Tibial nerve (tissue), 4 donors: ENCODE measurements around the gene DPPA3. TPM values are rescaled to one million over a fixed set of nuclear protein-coding genes. Genes with fewer than 3 reads are reported as not detected.

Experiments used
- DNase-seq, 2 donors: peaks; one replicate each; pipeline ENCODE4 v3.0.0-alpha.2; 2019; ENCODE audit warnings: low spot score in 2 of 2
- H3K27ac ChIP-seq, 4 donors: fragments of 200-600 bp; sonication (generic) in 3 of 4; one replicate each; pipeline ENCODE4 v1.5.1; 2017 to 2019; ENCODE audit warnings: mild to moderate bottlenecking in 1 of 4
- H3K27me3 ChIP-seq, 2 donors: fragments of 200-600 bp; sonication (generic) in 1 of 2; one replicate each; pipeline versions ENCODE4 v1.5.1 to v1.6.0; 2017 to 2019
- H3K36me3 ChIP-seq, 3 donors: fragments of 200-600 bp; sonication (generic); one replicate each; pipeline ENCODE4 v1.5.1; 2018 to 2019
- H3K4me1 ChIP-seq, 4 donors: fragments of 200-600 bp; sonication (generic) in 3 of 4; one replicate each; pipeline ENCODE4 v1.5.1; 2017 to 2019
- H3K4me3 ChIP-seq, 4 donors: fragments of 200-600 bp; sonication (generic) in 3 of 4; one replicate each; pipeline ENCODE4 v1.5.1; 2017 to 2019; ENCODE audit warnings: mild to moderate bottlenecking in 1 of 4, moderate library complexity in 1 of 4
- H3K9me3 ChIP-seq, 4 donors: fragments of 200-600 bp; sonication (generic) in 3 of 4; one replicate each; pipeline ENCODE4 v1.5.1; 2017 to 2019
- CTCF ChIP-seq, 5 experiments: fragments of 200-600 bp in 3 of 5; fragments of 450-650 bp in 2 of 5; sonication (generic) in 3 of 5; IDR thresholded peaks; one replicate each; pipeline ENCODE4 v1.5.1; 2016 to 2019; ENCODE audit warnings: antibody characterized with exemption in 5 of 5, mild to moderate bottlenecking in 3 of 5, moderate library complexity in 2 of 5
- EP300 ChIP-seq, 2 donors: sonication (generic); formaldehyde crosslinking; IDR thresholded peaks; one replicate each; pipeline ENCODE4 v1.6.1; 2017; ENCODE audit warnings: antibody characterized with exemption in 2 of 2, mild to moderate bottlenecking in 1 of 2
- POLR2A ChIP-seq, 2 donors: fragments of 450-650 bp; IDR thresholded peaks; one replicate each; pipeline ENCODE4 v1.6.1; 2017; ENCODE audit warnings: antibody characterized with exemption in 2 of 2, mild to moderate bottlenecking in 2 of 2, moderate library complexity in 2 of 2
- WGBS, 2 donors: methylation state at CpG; one replicate each; pipeline ENCODE4 v1.1.5; 2018; 5-methylcytosine and 5-hydroxymethylcytosine counted together
- total RNA-seq, 4 donors: library from RNA; depleted of rRNA; stranded (reverse); fragments of >200 nt; gene quantifications; one replicate each; pipeline ENCODE4 v1.1.0, GENCODE V29; 2016

Gene DPPA3
- total RNA-seq, 4 donors from 2014 or later = not detected

DNA sequence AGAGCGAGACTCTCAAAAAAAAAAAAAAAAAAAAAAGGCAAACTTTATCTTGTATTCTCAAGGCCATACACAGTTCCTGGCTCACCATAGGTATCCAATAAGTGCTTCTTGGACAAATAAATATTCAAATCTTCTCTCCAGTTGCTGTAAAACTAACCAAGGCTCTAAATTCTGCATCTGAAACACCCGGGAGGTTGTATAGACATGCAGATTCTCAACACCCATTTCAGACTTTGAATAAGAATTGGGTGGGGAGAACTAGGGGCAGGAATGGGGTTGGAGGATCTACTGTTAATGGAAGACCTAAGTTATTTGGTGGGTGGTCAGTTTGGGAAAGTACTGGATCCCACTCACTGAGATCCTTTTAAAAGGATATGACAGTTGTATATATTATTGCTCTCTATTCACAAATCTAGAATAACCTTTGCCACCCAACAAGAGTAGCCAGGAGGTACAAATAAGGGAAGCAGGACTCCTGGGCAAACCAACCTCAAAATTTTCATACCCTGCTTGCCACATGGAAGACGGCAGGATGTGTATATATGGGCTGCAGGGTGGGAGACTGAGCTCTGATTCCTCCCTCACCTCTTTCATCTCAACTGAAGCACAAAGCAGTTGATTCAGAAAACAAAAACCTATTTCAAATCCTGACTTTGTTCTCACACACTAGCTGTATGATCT is 16.5 kb upstream of the DPPA3 start:
- DNase-seq = no peak

GRCh38 chr12:7695237-7695560 is 16.0 kb upstream of the DPPA3 start:
- Histone ChIP-seq H3K27me3 (no peaks in the 10 kb centered on the region), H3K4me3 (peak overlapping the region in 1 of 4 donors; percentile 14), H3K27ac (no peak overlapping the region), H3K4me1 (peaks cover 0 to 13% (median 2%) of the 10 kb centered on the region in 4 donors), H3K36me3 (no peaks in the 10 kb centered on the region), H3K9me3 (no peaks in the 10 kb centered on the region)
- TF ChIP-seq EP300 (IDR thresholded peaks at IDR 0.05) (peak in 1 of 2 donors; percentile 9), CTCF (IDR thresholded peaks at IDR 0.05) (no peak)
- WGBS, 2 donors = 29 to 58% methylated on average over 10 of the region's 10 CpGs
- no peak for DNase-seq

More for the DNA sequence above, 16.5 kb upstream of the DPPA3 start:
- peaks cover 0 to 13% (median 2%) of the 10 kb centered on the region in 4 donors for H3K4me1 ChIP-seq
- no peak overlapping the region for H3K27ac ChIP-seq
- H3K4me3 ChIP-seq = no peak overlapping the region
- H3K9me3 ChIP-seq = no peaks in the 10 kb centered on the region
- H3K36me3 ChIP-seq = no peaks in the 10 kb centered on the region
- TF ChIP-seq CTCF (IDR thresholded peaks at IDR 0.05) = no peak
- no peak for TF ChIP-seq POLR2A (IDR thresholded peaks at IDR 0.05)
- TF ChIP-seq EP300 (IDR thresholded peaks at IDR 0.05) = no peak
- H3K27me3 ChIP-seq = no peaks in the 10 kb centered on the region
- 62 to 72% methylated on average over 3 of the region's 3 CpGs for WGBS, 2 donors

DNA sequence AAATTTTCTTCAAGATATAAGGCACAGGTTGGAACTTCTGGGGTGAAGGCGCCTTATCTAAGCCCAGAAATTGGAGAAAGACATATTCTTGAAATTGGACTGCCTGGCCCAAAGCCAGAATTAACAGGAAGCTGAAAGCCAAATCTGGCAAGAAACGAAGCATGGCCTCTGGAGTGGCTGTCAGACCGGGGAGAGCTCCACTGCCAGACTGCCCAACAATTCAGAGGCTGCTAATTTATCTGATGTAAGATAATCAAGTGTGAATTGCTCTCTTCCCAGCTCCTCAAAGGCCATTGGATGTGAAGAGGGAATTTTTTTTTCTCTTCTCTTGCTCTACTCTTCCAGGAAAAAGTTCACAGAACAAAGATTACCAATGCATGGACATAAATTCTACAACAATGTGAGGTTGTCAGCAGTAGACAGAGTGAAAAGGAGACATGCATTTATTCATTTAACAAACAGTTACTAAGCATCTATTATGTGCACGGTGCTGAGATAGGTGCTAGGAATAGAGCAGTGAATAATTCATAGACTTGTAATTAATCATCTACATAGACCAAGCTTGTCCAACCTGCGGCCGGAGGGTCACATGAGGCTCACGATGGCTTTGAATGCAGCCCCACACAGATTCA is 15.6 kb upstream of the DPPA3 start, which contains the start of gene GDF3:
Gene GDF3 (minus strand): TSS at position 210 of the 632 bp plus-strand sequence. CDS start 47 bp downstream, at position 163.
- Histone ChIP-seq H3K36me3 (no peaks in the 10 kb centered on the region), H3K9me3 (no peaks in the 10 kb centered on the region), H3K4me3 (peak within 1 kb of the TSS in 1 of 4 donors; percentile 14), H3K27ac (no peak within 1 kb of the TSS), H3K4me1 (peaks cover 0 to 13% (median 2%) of the 10 kb centered on the region in 4 donors), H3K27me3 (no peaks in the 10 kb centered on the region)
- TF ChIP-seq CTCF (IDR thresholded peaks at IDR 0.05) = no peak
- TF ChIP-seq EP300 (IDR thresholded peaks at IDR 0.05) = no peak
- TF ChIP-seq POLR2A (IDR thresholded peaks at IDR 0.05) = no peak
- peak in 1 of 2 donors; percentile 15 for DNase-seq
- 46 to 47% methylated on average over 7 of the region's 7 CpGs for WGBS, 2 donors

- TF ChIP-seq POLR2A (IDR thresholded peaks at IDR 0.05) = no peak
- TF ChIP-seq CTCF (IDR thresholded peaks at IDR 0.05) = no peak
- TF ChIP-seq EP300 (IDR thresholded peaks at IDR 0.05) = no peak
- no peaks in the 10 kb centered on the region for H3K36me3 ChIP-seq
- H3K27me3 ChIP-seq = no peaks in the 10 kb centered on the region
- H3K27ac ChIP-seq = no peak overlapping the region
- 89 to 92% methylated on average over 29 of the region's 29 CpGs for WGBS, 2 donors
- DNase-seq = no peak
- peaks cover 0 to 10% (median 0%) of the 10 kb centered on the region in 4 donors for H3K9me3 ChIP-seq
- H3K4me1 ChIP-seq = no peaks in the 10 kb centered on the region
- H3K4me3 ChIP-seq = no peak overlapping the region
Observed at GRCh38 chr12:7705846-7706245, 5.4 kb upstream of the DPPA3 start.

- 63 to 72% methylated on average over 8 of the region's 8 CpGs for WGBS, 2 donors
- DNase-seq = no peak
- H3K9me3 ChIP-seq = peaks cover 0 to 14% (median 0%) of the 10 kb centered on the region in 4 donors
- no peaks in the 10 kb centered on the region for H3K27me3 ChIP-seq
- H3K4me3 ChIP-seq = no peak overlapping the region
- TF ChIP-seq POLR2A (IDR thresholded peaks at IDR 0.05) = no peak
- no peak for TF ChIP-seq CTCF (IDR thresholded peaks at IDR 0.05)
- no peak for TF ChIP-seq EP300 (IDR thresholded peaks at IDR 0.05)
- H3K27ac ChIP-seq = no peak overlapping the region
- no peaks in the 10 kb centered on the region for H3K36me3 ChIP-seq
- H3K4me1 ChIP-seq = no peaks in the 10 kb centered on the region
Observed at GRCh38 chr12:7709969-7710675, 1.1 kb upstream of the DPPA3 start.
